GM19099 (cell line): ENCODE results near the gene HOXD10.

Experiments used
- POLR2A ChIP-seq: IDR thresholded peaks from 3 replicates; pipeline ENCODE4 v1.6.1; 2011; ENCODE audit warnings: low read depth; ENCODE audit not compliant: insufficient read length; ENCODE audit errors: extremely low read depth

The HOXD10 gene

GRCh38 chr2:176151442-176152287 is 35.1 kb downstream of the HOXD10 start, which contains the start of gene HOXD4:
HOXD4 (plus strand) TSS chr2:176151550; CDS start chr2:176151634, 84 bp downstream.
- no peak for TF ChIP-seq POLR2A

DNA sequence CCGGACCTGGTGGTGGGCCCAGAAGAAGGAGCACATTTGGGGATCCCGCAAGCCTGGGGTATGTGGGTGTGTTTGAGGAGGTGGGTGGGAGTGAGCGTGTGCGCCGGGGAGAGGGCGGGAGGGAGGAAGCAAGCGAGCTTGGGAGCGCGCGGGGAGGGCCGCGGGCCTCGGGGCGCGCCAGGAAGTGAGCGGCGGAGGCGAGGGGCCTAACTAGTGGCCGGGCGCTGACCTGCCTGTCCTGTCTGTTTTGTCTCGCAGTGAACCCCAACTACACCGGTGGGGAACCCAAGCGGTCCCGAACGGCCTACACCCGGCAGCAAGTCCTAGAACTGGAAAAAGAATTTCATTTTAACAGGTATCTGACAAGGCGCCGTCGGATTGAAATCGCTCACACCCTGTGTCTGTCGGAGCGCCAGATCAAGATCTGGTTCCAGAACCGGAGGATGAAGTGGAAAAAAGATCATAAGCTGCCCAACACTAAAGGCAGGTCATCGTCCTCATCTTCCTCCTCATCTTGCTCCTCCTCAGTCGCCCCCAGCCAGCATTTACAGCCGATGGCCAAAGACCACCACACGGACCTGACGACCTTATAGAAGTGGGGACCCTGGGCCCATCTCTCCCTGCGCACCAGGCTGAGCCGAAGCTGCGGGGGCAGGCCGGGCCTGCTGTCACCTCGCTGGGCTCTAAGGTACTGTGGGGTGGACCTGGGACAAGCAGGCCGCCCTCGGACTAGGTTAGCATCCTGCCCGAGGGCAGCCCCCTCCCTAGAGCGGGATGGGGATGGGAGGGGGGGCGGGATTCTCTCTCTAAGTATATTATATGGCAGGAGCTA is 36.0 kb downstream of the HOXD10 start:
- peak; percentile 31 for TF ChIP-seq POLR2A

DNA sequence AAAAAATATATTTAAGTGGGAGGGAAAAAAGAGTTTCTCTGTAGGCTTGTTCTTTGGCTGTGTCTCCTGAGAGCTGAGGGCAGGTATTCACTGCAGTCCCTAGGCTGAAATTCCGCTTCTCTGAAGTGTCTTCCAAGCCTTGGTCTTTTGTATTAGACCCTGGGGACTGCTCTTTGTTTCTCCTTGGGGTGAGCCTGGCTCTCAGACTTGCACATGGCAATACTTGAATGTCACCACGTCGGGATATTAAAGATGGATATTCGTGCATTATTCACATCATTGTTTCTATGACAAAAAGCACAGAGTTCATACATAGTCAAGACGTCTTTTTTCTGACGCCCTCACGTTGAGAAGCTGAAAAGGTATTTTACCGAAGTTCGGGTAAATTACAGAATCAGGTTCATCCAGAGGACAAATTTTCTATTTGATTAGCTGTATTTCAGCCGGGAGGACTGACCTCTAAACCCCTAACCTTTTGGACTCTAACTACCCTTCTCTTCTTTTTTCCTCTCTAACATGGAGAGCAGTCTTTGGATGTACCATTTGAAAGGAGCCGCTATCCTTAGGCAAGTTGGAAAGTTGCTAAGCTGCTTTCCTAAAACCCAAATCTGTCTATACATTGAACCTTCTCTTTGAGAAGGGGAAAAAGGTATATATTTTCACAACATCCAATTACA is 38.1 kb downstream of the HOXD10 start:
- no peak for TF ChIP-seq POLR2A

GRCh38 chr2:176155356-176156044 is 38.9 kb downstream of the HOXD10 start:
- TF ChIP-seq POLR2A: no peak

- TF ChIP-seq POLR2A: no peak
Observed at GRCh38 chr2:176156301-176156806, 39.8 kb downstream of the HOXD10 start.

GRCh38 chr2:176156807-176157498 is 40.4 kb downstream of the HOXD10 start, which contains the start of gene HOXD3:
HOXD3 (plus strand) TSS chr2:176157307; CDS start chr2:176169115, 11,808 bp downstream.
- no peak for TF ChIP-seq POLR2A

DNA sequence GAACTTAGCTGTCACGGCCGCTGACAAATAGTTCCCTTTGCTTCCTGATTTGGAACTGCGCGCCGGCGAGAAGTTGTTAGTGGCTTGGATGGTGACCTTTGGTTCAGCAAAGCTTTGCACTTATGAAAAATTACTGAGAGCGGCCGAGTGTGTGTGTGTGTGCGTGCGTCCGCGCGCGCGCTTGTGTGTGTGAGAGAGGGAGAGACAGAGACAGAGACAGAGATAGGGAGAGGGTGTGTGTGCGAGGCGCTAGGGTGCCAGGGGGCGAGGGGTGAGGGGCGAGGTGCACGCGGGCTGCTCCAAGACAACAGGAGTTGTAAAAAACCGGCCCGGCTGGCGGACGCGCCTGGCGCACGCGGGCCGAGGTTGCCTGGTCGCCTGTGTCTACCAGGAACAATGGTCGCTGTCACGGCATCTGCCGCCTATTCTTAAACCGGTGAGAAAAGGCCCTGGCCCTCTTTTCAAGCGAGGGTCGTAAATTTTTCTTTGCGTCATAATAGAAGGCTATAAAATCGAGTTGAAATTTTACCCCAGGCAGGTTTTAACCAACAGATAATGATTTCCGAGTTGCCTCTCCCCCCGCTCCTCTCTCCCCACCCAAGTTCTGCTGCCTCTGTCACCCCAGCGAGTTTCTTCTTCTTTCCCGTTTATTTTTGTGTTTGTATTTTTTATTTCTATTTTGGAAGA is 41.1 kb downstream of the HOXD10 start:
- TF ChIP-seq POLR2A: no peak

- no peak for TF ChIP-seq POLR2A
Observed at GRCh38 chr2:176158186-176158591, 41.6 kb downstream of the HOXD10 start.

- no peak for TF ChIP-seq POLR2A
Observed at GRCh38 chr2:176158855-176159662, 42.5 kb downstream of the HOXD10 start.

DNA sequence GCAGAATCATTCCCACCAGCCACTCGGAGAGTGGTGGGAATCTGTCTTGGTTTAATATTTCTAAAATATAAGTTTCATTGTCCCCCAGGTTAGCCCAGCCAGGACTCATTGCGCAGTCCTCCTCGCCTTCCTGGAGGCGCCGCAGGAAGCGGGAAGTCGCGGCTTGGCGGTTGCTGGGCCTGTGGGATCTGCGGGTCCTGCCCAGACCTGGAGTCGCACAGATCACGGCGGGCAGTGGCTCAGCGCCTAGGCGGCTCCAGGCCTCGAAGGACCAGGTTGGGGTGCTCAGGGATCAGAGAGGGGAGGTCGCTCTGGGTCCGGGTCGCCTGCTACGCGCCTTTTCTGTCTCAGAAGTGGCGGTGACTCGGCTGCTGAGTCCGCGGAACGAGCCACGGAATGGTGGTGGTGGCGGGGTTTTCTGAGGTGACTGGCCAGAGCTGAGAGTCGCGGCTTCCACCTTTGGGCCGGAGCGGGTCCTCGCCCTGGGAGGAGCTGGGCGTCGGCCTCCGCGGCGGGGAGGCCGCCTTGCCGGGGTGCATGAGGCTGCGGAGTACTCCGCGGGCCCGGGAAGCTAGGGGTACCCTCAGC is 43.2 kb downstream of the HOXD10 start:
- TF ChIP-seq POLR2A: no peak

DNA sequence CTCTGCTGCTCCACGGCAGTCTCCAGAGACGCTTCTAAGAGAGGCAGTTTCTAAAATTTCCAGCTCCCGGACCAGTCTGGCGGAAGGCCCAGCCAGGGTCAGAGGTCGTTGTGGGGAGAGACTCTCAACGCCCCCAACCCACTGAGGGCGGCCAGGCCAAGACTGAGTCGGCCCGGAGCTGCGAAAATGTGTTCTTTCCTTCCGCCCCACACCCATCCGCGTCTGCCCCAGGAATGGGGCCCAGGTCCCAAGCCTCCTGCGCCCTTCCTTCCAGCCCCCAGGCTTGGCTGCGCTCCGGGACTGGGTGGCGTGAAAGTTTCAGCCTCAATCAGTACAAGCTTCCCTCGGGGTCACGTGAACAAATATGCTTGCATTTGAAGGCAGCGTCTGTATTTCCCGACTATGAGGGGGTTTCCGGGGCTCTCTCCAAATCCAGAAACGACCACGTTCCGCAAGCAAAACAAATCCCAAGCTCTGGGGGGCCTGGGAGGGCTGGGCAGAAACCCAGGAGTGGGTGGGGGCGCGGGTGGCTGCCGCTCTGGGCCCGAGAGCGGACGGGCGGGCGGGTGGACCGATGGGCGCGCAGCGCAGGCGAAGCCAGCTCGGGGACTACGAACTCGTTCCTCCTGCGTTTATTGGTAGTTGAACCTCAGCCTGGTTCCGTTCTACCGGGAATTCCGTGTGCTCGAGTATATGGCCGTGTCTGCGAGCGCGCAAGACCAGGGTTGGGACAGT is 43.8 kb downstream of the HOXD10 start:
- no peak for TF ChIP-seq POLR2A
